GM18499 (cell line): Measurements from ENCODE around the gene RBM20.

Source experiments
- ATAC-seq: cut with Tn5 transposase; IDR thresholded peaks from one replicate; pipeline ENCODE4 v1.9.1; 2021; ENCODE audit warnings: moderate number of reproducible peaks; ENCODE audit not compliant: insufficient read depth, unreplicated experiment

RBM20 gene

DNA sequence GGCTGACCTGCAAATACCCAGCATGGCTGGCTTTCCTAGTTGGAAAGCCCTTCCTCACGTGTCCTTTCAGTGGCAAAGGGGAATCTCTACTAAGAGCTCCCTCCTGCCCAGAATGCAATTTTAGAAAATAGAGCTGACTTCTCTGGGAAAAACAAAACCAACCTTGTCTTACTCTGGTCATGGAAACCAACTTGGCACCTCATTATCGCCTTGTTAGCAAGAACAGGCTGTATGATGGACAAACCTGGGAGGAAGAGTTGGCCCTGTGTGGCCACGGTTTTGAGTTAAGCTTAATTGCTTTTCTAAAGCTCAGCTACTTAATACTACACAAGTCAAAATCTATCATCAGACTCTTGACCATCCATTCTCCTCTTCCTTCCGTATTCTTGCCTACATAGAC is 133.5 kb downstream of the RBM20 start:
- ATAC-seq = no peak

DNA sequence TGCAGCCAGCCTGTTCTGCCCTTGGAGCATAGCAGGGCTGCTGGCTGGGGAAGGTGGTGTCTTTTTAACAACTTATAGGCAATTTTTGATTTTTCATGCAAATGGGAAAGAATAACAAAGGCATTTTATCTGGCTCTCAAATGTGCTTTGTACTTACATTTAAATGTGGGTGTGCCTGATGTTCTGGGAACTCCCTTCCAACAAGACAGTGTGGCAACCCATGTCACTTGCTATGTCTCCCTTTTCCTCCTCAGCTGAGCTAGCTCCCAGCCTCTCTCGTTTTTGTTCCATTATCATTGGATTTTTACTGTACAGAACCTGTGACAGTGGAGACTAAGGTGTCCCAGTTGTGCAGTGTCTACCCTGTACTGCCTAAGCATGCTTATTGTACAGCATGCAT is 134.1 kb downstream of the RBM20 start:
- no peak for ATAC-seq

DNA sequence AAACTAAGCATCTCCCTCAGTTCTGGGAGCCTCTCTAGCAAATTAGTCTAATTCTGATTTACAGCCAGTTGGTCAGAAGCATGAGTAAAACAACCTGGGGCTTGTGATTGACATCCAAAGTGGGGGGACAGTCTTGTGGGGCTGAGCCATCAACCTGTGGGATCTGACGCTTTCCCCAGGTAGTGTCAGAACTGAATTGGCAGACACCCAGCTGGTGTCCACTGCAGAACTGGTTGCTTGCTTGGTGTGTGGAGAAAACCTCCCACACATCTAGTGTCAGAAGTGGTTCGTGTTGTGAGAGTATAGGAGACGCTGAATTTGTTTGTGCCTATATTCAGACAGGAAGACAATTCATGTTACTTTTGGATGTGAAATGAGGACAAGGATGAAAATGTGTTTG is 135.4 kb downstream of the RBM20 start:
- no peak for ATAC-seq

DNA sequence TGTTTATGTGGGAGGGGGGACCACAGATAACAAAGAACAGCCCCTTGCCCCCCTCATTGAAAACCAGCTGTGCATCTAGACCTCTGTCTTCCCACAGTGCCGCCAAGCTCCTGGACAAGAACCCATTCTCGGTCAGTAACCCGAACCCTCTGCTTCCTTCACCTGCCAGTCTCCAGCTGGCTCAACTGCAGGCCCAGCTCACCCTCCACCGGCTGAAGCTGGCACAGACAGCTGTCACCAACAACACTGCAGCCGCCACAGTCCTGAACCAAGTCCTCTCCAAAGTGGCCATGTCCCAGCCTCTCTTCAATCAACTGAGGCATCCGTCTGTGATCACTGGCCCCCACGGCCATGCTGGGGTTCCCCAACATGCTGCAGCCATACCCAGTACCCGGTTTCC is 136.6 kb downstream of the RBM20 start:
- no peak for ATAC-seq

GRCh38 chr10:110781139-110781538 is 137.0 kb downstream of the RBM20 start:
- ATAC-seq = no peak

- no peak for ATAC-seq
Measured at GRCh38 chr10:110782616-110783015, 138.5 kb downstream of the RBM20 start.

GRCh38 chr10:110783509-110784107 is 139.5 kb downstream of the RBM20 start:
- ATAC-seq = no peak

GRCh38 chr10:110784198-110784597 is 140.1 kb downstream of the RBM20 start:
- no peak for ATAC-seq

DNA sequence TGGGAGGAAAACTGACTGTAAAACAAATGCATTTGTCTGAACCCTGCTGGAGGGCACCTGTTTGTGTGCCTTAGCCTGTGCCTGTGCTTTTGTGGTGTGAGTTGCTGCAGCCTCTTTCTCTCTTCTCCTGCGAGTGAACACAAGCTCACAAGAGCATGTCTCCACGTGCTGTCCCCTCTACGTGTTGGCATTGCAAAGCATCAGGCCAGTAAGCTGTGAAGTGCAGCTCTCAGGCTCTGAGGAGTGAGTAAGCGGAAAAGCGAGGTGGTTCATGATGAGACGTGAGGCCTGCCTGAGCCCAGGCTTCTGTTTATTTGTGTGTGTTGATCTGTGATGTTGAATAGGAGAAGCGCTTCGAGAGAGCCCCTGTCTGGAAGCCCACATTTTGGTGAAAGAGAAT is 142.0 kb downstream of the RBM20 start:
- no peak for ATAC-seq

GRCh38 chr10:110788620-110789385 is 144.7 kb downstream of the RBM20 start:
- no peak for ATAC-seq

- ATAC-seq = no peak
Measured at GRCh38 chr10:110789604-110790433, 145.7 kb downstream of the RBM20 start.

GRCh38 chr10:110790913-110791506 is 146.9 kb downstream of the RBM20 start:
- no peak for ATAC-seq

- ATAC-seq = no peak
Measured at GRCh38 chr10:110791541-110792073, 147.5 kb downstream of the RBM20 start.

GRCh38 chr10:110792476-110793125 is 148.5 kb downstream of the RBM20 start:
- ATAC-seq = no peak

- ATAC-seq = no peak
Measured at GRCh38 chr10:110793128-110793812, 149.1 kb downstream of the RBM20 start.

- no peak for ATAC-seq
Measured at GRCh38 chr10:110793886-110794285, 149.8 kb downstream of the RBM20 start.

DNA sequence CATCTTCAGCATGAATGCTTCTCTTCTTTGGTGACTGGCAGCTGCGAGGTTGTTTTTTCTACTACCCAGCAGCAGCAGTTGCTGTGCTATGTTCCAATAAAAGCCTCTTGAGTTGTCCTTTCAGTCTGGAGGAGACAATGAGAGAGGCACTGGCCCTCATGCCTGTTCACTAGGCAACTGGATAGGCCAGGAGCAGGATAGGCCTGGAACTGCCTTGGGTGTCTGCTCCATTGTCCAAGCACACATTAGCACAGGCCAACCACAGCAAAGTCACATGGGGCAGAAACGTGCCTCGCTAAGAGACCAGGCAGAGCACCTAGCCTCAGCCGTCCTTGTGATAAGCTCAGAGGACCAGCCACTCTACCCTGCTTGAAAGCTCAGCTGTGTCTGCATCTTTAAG is 150.7 kb downstream of the RBM20 start:
- no peak for ATAC-seq

DNA sequence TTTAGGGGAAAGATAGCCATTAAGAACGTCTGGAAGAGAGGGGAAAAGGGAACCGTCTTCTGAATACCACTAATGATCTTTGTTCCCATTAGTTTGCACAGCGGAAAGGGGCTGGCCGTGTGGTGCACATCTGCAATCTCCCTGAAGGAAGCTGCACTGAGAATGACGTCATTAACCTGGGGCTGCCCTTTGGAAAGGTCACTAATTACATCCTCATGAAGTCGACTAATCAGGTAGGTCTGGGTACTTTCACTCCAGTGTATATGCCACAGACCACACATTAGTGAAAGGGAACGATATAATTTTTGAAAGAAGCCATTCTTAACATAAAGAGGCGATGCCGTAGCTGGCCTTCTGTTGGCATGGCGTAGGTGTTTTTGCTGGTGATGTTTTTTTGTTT is 153.3 kb downstream of the RBM20 start:
- no peak for ATAC-seq

GRCh38 chr10:110798340-110798739 is 154.2 kb downstream of the RBM20 start:
- ATAC-seq = no peak

DNA sequence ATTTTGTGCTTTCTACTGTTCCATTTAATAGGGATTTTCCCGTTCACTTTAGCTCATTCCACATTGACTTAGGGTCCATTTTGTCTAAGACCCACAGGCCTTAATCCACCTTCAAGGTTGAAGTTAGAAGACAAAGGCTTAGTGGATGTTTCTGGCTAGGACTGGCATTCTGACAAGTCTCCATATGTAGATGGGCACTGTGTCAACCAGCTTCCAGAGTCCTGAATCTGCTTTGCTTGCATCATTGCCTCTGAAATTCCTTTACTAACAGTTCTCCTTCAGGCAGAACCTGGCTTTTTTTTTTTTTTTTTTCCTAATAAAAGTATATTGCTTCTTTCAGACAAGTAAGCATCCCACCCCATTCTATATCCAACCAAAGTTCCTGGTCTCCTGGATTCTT is 158.0 kb downstream of the RBM20 start:
- ATAC-seq = no peak
